ENCODE data around the gene GADD45GIP1.

Gene GADD45GIP1

GRCh38 chr19:12932392-12933286, 24.4 kb downstream of the GADD45GIP1 start:
- peaks cover 11% of the 10 kb centered on the region for H3F3A ChIP-seq (ENCODE audit: control insufficient read depth, insufficient read depth)
- peak overlapping the region; percentile 96 for H3K4me3 ChIP-seq (ENCODE audit: low read length)
- H3K27ac ChIP-seq (ENCODE audit: low read depth, low read length) = peak overlapping the region; percentile 43
- H3K4me2 ChIP-seq (ENCODE audit: low read length) = peak overlapping the region; percentile 87
- H3K79me2 ChIP-seq (ENCODE audit: control insufficient read depth, low read length) = peaks cover 49% of the 10 kb centered on the region
- peaks cover 49% of the 10 kb centered on the region for H3K36me3 ChIP-seq (ENCODE audit: control insufficient read depth, low read length)
- H3K27me3 ChIP-seq (ENCODE audit: control insufficient read depth, low read length) = no peaks in the 10 kb centered on the region
- H4K20me1 ChIP-seq (ENCODE audit: control insufficient read depth, insufficient read depth, low read depth, low read length) = no peaks in the 10 kb centered on the region
- H3K4me1 ChIP-seq (ENCODE audit: control insufficient read depth, low read length) = peaks cover 37% of the 10 kb centered on the region
- no peaks in the 10 kb centered on the region for H3K9me2 ChIP-seq (replicated peaks; ENCODE audit: control insufficient read depth, low read length)
- TF ChIP-seq CTCF (IDR thresholded peaks at IDR 0.05; ENCODE audit: low read depth, low read length, poor library complexity, severe bottlenecking) = no peak
- TF ChIP-seq EZH2phosphoT487 (IDR thresholded peaks at IDR 0.05; ENCODE audit: borderline replicate concordance, low read length) = no peak
- H3K9me3 ChIP-seq (ENCODE audit: control insufficient read depth, insufficient read depth, low read length) = no peaks in the 10 kb centered on the region

- Histone ChIP-seq H3K27me3 (ENCODE audit: control insufficient read depth, low read length) (no peaks in the 10 kb centered on the region), H3K4me3 (ENCODE audit: low read length) (no peak overlapping the region), H3F3A (ENCODE audit: control insufficient read depth, insufficient read depth) (no peaks in the 10 kb centered on the region), H3K9me2 (replicated peaks; ENCODE audit: control insufficient read depth, low read length) (no peaks in the 10 kb centered on the region), H3K4me2 (ENCODE audit: low read length) (no peak overlapping the region), H3K27ac (ENCODE audit: low read depth, low read length) (no peak overlapping the region), H3K4me1 (ENCODE audit: control insufficient read depth, low read length) (peaks cover 21% of the 10 kb centered on the region), H4K20me1 (ENCODE audit: control insufficient read depth, insufficient read depth, low read depth, low read length) (no peaks in the 10 kb centered on the region), H3K9me3 (ENCODE audit: control insufficient read depth, insufficient read depth, low read length) (no peaks in the 10 kb centered on the region), H3K79me2 (ENCODE audit: control insufficient read depth, low read length) (peaks cover 49% of the 10 kb centered on the region), H3K36me3 (ENCODE audit: control insufficient read depth, low read length) (peaks cover 65% of the 10 kb centered on the region)
- TF ChIP-seq EZH2phosphoT487 (IDR thresholded peaks at IDR 0.05; ENCODE audit: borderline replicate concordance, low read length) (no peak), CTCF (IDR thresholded peaks at IDR 0.05; ENCODE audit: low read depth, low read length, poor library complexity, severe bottlenecking) (peak; percentile 22)
These were observed 26.9 kb downstream of the GADD45GIP1 start for GRCh38 chr19:12930002-12930645.

- no peak overlapping the region for H3K4me2 ChIP-seq (ENCODE audit: low read length)
- H3K27ac ChIP-seq (ENCODE audit: low read depth, low read length) = no peak overlapping the region
- TF ChIP-seq CTCF (IDR thresholded peaks at IDR 0.05; ENCODE audit: low read depth, low read length, poor library complexity, severe bottlenecking) = no peak
- TF ChIP-seq EZH2phosphoT487 (IDR thresholded peaks at IDR 0.05; ENCODE audit: borderline replicate concordance, low read length) = no peak
- no peak overlapping the region for H3K4me3 ChIP-seq (ENCODE audit: low read length)
- H3K27me3 ChIP-seq (ENCODE audit: control insufficient read depth, low read length) = no peaks in the 10 kb centered on the region
- H3K79me2 ChIP-seq (ENCODE audit: control insufficient read depth, low read length) = peaks cover 5% of the 10 kb centered on the region
- peaks cover 14% of the 10 kb centered on the region for H3F3A ChIP-seq (ENCODE audit: control insufficient read depth, insufficient read depth)
- H3K4me1 ChIP-seq (ENCODE audit: control insufficient read depth, low read length) = no peaks in the 10 kb centered on the region
- H3K9me2 ChIP-seq (replicated peaks; ENCODE audit: control insufficient read depth, low read length) = no peaks in the 10 kb centered on the region
- no peaks in the 10 kb centered on the region for H4K20me1 ChIP-seq (ENCODE audit: control insufficient read depth, insufficient read depth, low read depth, low read length)
- H3K36me3 ChIP-seq (ENCODE audit: control insufficient read depth, low read length) = peaks cover 62% of the 10 kb centered on the region
- no peaks in the 10 kb centered on the region for H3K9me3 ChIP-seq (ENCODE audit: control insufficient read depth, insufficient read depth, low read length)
These were observed 32.3 kb downstream of the GADD45GIP1 start for GRCh38 chr19:12924621-12925310.
